Stimulated activated CD8-positive, alpha-beta memory T cell treated with anti-CD3 and anti-CD28 coated beads, Interleukin-4, amount 100 ng/mL, for 48 hours (primary cell): ENCODE measurements around the gene DYRK1A.

ENCODE experiments used
- DNase-seq: peaks from one replicate; pipeline ENCODE4 v3.0.0-alpha.2; 2020

Gene DYRK1A

DNA sequence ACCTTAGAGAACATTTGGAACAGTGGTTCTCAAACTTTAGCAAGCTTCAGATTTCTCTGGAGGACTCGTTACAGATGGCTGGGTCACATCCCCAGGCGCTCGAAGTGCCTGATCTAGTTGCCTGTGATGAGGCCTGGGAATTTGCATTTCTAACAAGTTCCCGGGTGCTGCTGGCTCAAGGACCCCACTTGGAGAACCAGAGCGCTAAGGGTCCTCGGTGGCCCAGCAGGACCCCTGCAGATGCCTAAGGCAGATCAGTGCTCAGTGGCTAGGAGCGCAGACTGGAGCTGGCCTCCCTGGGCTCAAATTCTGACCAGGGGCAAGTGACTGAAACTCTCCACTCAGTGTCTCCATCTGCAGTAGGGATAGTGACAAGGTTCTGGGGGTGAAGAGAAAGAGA, 208.2 kb downstream of the DYRK1A start:
- no peak for DNase-seq

DNA sequence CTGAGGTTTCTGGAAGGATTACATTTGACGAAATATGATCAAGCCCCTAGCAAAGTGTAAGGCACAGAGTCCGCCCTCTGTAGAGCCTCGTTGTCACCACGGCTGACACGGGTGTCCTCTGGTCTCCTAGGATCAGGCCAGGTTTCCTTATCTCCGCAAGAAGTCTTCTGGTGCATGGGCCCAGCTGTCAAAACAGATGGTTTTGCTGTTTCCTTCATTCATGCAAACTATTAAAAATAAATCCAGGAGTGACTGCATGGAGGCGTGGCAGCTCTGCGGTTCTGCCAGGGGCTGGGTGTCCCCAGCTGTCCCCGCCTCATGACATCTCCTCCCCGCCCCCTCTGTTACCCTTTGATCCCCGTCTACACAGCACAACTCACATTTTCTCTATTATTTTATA, 209.0 kb downstream of the DYRK1A start:
- no peak for DNase-seq
